ENCODE results near the gene RBM19. TPM values are rescaled to one million over a fixed set of nuclear protein-coding genes. Genes with fewer than 3 reads are reported as not detected.

RBM19 gene
- total and polyA plus RNA-seq, 4 donors, result 7.9 to 18.7 (median 9.0) TPM

DNA sequence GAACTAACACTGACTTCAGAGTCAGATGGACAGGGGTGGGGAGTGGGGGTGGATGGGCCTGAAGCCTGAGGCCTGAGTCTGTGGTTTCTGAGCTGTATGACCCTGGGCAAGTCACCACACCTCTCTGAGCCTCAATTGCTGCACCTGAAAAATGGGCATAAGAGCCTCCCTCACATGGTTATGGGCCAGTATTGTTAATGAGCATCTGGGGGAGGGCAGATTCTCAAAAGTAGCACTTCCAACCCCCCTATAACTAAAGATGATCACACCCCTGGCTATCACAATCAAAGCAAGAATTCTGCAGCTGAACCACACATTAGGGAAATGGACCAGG, 168.6 kb downstream of the RBM19 start:
- Histone ChIP-seq H3K36me3 (ENCODE audit: control insufficient read depth in 4 of 4, insufficient read depth in 3 of 4, low read depth in 1 of 4, low read length in 3 of 4) (no peaks in the 10 kb centered on the region), H3K9me3 (ENCODE audit: control insufficient read depth in 4 of 4, low read length in 3 of 4) (no peaks in the 10 kb centered on the region), H3K27me3 (ENCODE audit: control insufficient read depth in 4 of 4, insufficient read depth in 4 of 4, low read length in 3 of 4) (no peaks in the 10 kb centered on the region), H3K27ac (ENCODE audit: low read depth in 1 of 2, low read length in 2 of 2) (no peak overlapping the region), H3K4me1 (ENCODE audit: control insufficient read depth in 4 of 4, insufficient read depth in 4 of 4, low read length in 3 of 4) (no peaks in the 10 kb centered on the region), H3K4me3 (ENCODE audit: low read depth in 1 of 3, low read length in 3 of 3) (no peak overlapping the region), H3K9ac (ENCODE audit: low read depth in 1 of 2, low read length in 2 of 2) (no peak overlapping the region)
- DNase-seq (ENCODE audit: low spot score), result no peak
- no peak for TF ChIP-seq GABPA (IDR thresholded peaks at IDR 0.05 in 1 of 2, conservative IDR thresholded peaks at IDR 0.05 in 1 of 2)
- TF ChIP-seq, protein P1, sequence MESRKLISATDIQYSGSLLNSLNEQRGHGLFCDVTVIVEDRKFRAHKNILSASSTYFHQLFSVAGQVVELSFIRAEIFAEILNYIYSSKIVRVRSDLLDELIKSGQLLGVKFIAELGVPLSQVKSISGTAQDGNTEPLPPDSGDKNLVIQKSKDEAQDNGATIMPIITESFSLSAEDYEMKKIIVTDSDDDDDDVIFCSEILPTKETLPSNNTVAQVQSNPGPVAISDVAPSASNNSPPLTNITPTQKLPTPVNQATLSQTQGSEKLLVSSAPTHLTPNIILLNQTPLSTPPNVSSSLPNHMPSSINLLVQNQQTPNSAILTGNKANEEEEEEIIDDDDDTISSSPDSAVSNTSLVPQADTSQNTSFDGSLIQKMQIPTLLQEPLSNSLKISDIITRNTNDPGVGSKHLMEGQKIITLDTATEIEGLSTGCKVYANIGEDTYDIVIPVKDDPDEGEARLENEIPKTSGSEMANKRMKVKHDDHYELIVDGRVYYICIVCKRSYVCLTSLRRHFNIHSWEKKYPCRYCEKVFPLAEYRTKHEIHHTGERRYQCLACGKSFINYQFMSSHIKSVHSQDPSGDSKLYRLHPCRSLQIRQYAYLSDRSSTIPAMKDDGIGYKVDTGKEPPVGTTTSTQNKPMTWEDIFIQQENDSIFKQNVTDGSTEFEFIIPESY (IDR thresholded peaks at IDR 0.05), result no peak
- no peak for TF ChIP-seq YY1 (IDR thresholded peaks at IDR 0.05)
- TF ChIP-seq SP1 (IDR thresholded peaks at IDR 0.05), result no peak
- TF ChIP-seq, protein P2, sequence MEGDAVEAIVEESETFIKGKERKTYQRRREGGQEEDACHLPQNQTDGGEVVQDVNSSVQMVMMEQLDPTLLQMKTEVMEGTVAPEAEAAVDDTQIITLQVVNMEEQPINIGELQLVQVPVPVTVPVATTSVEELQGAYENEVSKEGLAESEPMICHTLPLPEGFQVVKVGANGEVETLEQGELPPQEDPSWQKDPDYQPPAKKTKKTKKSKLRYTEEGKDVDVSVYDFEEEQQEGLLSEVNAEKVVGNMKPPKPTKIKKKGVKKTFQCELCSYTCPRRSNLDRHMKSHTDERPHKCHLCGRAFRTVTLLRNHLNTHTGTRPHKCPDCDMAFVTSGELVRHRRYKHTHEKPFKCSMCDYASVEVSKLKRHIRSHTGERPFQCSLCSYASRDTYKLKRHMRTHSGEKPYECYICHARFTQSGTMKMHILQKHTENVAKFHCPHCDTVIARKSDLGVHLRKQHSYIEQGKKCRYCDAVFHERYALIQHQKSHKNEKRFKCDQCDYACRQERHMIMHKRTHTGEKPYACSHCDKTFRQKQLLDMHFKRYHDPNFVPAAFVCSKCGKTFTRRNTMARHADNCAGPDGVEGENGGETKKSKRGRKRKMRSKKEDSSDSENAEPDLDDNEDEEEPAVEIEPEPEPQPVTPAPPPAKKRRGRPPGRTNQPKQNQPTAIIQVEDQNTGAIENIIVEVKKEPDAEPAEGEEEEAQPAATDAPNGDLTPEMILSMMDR (IDR thresholded peaks at IDR 0.05; ENCODE audit: low read depth, low read length, missing input control), result no peak
- TF ChIP-seq, protein P3, sequence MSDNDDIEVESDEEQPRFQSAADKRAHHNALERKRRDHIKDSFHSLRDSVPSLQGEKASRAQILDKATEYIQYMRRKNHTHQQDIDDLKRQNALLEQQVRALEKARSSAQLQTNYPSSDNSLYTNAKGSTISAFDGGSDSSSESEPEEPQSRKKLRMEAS (IDR thresholded peaks at IDR 0.05), result no peak
- TF ChIP-seq RXRA (IDR thresholded peaks at IDR 0.05), result no peak
- TF ChIP-seq HNF4G (IDR thresholded peaks at IDR 0.05), result no peak
- TF ChIP-seq, protein P4, sequence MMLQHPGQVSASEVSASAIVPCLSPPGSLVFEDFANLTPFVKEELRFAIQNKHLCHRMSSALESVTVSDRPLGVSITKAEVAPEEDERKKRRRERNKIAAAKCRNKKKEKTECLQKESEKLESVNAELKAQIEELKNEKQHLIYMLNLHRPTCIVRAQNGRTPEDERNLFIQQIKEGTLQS (IDR thresholded peaks at IDR 0.05), result no peak
- TF ChIP-seq EGR1 (IDR thresholded peaks at IDR 0.05; ENCODE audit: low read depth in 2 of 2), result no peak
- TF ChIP-seq RAD21 (IDR thresholded peaks at IDR 0.05), result no peak
- no peak for TF ChIP-seq NR2F2 (IDR thresholded peaks at IDR 0.05)
- no peak for TF ChIP-seq HNF4A (conservative IDR thresholded peaks at IDR 0.05)
- TF ChIP-seq JUND (IDR thresholded peaks at IDR 0.05), result no peak

DNA sequence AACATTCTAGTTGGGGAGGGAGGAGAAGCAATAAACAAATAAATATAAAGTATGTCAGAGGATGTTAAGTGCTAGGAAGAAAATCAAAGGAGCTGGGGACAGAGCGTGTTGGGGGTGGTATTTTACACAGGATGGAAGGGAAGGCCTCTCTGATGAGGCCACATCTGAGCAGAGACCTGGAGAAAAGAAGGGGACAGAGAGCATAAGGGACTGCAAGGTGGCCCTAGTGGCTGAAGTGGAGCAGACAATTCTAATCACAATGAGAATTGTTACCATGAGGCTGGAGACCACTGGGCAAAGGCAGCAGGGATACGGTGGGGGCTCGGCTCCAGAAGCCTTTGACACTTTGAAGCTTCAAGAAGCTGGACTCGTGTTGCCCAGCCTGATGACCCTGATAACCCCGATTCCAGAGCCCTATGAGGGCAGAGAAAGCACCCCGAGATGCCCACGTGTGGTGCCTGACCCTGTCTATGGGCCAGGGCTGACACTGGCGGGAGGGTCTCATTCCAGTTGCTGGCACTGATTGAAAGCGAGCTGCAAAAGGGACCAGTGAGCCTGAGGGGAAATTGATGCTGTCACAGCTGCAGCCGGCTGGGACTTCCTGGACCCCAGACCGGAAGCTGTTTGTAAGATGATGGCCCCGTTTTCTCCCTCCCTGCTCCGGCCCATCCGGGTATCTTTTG, 169.1 kb downstream of the RBM19 start:
- Histone ChIP-seq H3K36me3 (ENCODE audit: control insufficient read depth in 4 of 4, insufficient read depth in 3 of 4, low read depth in 1 of 4, low read length in 3 of 4) (no peaks in the 10 kb centered on the region), H3K4me1 (ENCODE audit: control insufficient read depth in 4 of 4, insufficient read depth in 4 of 4, low read length in 3 of 4) (no peaks in the 10 kb centered on the region), H3K9ac (ENCODE audit: low read depth in 1 of 2, low read length in 2 of 2) (no peak overlapping the region), H3K4me3 (ENCODE audit: low read depth in 1 of 3, low read length in 3 of 3) (no peak overlapping the region), H3K27ac (ENCODE audit: low read depth in 1 of 2, low read length in 2 of 2) (no peak overlapping the region), H3K9me3 (ENCODE audit: control insufficient read depth in 4 of 4, low read length in 3 of 4) (no peaks in the 10 kb centered on the region), H3K27me3 (ENCODE audit: control insufficient read depth in 4 of 4, insufficient read depth in 4 of 4, low read length in 3 of 4) (no peaks in the 10 kb centered on the region)
- DNase-seq (ENCODE audit: low spot score), result no peak
- 72% methylated on average over 14 of the region's 14 CpGs for WGBS
- TF ChIP-seq NR2F2 (IDR thresholded peaks at IDR 0.05) (no peak), RXRA (IDR thresholded peaks at IDR 0.05) (no peak), YY1 (IDR thresholded peaks at IDR 0.05) (no peak), FOXA1 (IDR thresholded peaks at IDR 0.05) (no peak), HNF4A (conservative IDR thresholded peaks at IDR 0.05) (no peak), FOXA2 (IDR thresholded peaks at IDR 0.05) (no peak), GABPA (IDR thresholded peaks at IDR 0.05 in 1 of 2, conservative IDR thresholded peaks at IDR 0.05 in 1 of 2) (no peak), RAD21 (IDR thresholded peaks at IDR 0.05) (no peak)
- TF ChIP-seq, protein P4 (IDR thresholded peaks at IDR 0.05), result no peak
